ENCODE data around the gene PROB1.

DNA sequence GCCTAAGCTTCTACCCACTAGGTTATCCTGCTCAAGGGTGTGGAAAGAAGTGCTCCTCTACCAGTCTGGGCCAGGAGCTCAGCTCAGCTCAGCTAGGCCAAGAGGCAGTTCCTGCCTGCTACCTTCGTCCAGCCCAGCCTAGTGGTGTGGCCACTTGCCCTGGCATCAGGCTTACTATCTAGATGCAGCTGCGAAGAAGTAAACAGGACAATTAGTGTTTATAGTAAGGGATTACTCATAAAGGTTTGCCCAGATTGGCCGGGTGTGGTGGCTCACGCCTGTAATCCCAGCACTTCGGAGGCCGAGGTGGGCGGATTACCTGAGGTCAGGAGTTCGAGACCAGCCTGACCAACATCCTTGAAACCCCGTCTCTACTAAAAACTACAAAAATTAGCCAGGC is 21.7 kb upstream of the PROB1 start:
- TF ChIP-seq BACH2 (CRISPR knock-in tag; IDR thresholded peaks at IDR 0.05; ENCODE audit: borderline replicate concordance) (no peak), ESRRG (CRISPR knock-in tag; IDR thresholded peaks at IDR 0.05) (no peak), PPARA (CRISPR knock-in tag; IDR thresholded peaks at IDR 0.05; ENCODE audit: borderline replicate concordance) (no peak)

Measured in SK-N-SH treated with all-trans-retinoic acid at 6 μM for 48 hours (cell line).